Measurements from ENCODE around the gene EFHC1.

DNA sequence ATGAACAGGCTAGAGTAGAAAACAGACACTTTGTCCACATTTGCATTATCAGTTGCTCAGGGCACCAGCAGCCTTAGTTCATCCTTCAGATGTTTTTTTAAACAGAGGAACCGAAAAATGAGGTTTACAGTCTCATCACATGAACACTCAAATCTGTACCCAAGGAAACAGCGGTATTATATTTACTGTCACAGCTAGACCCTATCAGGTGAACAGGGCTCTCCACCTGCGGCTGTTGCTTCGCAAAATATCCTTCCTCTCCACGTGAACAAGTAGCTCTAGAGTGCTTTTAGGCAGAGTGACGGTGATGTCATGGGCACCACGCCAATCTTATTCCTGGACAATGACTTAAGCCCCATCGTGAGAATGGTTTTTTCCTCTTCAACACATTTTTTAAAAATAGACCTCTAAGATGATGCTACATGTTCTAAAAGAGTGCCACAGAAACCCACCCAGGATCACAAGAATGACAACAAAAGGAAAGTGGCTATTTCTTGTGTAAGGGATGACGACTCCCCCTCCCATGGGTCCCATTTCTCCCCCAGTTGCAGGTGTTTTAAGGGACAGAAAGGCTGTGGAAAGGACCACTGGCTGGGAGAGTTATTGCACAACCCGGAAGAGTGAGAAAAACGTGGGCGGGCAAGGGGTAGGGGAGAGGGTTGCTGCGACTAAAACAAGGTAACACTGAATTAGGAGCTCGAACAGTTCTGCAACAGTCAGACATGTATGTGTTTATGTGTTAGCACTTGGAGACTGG lies 77.7 kb downstream of the EFHC1 start:
- TF ChIP-seq POLR2AphosphoS5 (IDR thresholded peaks at IDR 0.05) (no peak), CTCF (IDR thresholded peaks at IDR 0.05) (no peak), POLR2A (IDR thresholded peaks at IDR 0.05) (no peak)

Data from breast epithelium (tissue), 3 donors.